Stimulated activated naive CD4-positive, alpha-beta T cell (primary cell): ENCODE measurements around the gene ARPIN.
A peak's percentile ranks its signal among the peaks of the same experiment; 100 is the strongest.
"Not testable (repeated sequence)": the region's sequence is repeated elsewhere in the genome, so short reads cannot be mapped to it uniquely, and the experiment has no call there.

ENCODE experiments used
- DNase-seq, 6 experiments: peaks; one replicate each; lab custom pipeline; 2025; lab: John Stamatoyannopoulos, UW

ARPIN gene

DNA sequence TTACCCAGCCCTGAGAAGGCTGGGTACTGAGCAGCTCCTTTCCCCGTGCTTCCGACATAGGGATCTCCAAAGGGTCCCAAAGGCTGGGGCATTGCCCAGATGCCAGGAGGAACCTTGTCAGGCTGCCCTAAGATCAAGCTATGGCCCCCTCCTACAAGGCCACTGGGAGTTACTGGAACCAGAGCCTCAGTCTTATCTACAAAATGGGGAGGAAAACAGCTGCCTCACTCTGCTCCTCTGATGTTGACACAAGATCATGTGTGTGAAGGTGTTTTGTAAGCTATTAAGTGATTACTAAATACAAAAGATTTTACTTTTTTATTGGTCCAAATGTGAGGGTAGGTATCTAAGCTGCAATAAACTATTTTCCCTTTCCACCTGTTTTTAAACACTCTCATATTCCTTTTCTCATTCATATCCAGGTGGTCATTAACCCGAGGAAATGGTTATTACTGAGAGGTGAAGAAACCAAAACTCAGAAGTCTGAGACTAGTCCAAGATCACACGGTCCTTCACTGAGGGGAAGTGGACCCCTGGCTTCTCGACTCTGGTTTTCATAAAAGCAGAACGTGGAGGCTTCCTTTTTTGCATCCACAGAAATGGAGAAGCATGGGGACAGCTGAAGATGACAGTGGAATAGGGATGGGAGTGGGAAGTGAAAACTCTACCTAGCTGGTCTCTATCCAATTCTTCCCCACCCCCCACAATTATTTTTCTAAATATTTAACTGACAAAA lies 1.7 kb downstream of the ARPIN start:
- no peak for DNase-seq

- DNase-seq, result no peak
These were observed 3.1 kb downstream of the ARPIN start for GRCh38 chr15:89909611-89910010.

GRCh38 chr15:89908226-89908625 lies 4.5 kb downstream of the ARPIN start:
- no peak for DNase-seq

- DNase-seq, result no peak
These were observed 5.5 kb downstream of the ARPIN start for GRCh38 chr15:89907289-89907688.

DNA sequence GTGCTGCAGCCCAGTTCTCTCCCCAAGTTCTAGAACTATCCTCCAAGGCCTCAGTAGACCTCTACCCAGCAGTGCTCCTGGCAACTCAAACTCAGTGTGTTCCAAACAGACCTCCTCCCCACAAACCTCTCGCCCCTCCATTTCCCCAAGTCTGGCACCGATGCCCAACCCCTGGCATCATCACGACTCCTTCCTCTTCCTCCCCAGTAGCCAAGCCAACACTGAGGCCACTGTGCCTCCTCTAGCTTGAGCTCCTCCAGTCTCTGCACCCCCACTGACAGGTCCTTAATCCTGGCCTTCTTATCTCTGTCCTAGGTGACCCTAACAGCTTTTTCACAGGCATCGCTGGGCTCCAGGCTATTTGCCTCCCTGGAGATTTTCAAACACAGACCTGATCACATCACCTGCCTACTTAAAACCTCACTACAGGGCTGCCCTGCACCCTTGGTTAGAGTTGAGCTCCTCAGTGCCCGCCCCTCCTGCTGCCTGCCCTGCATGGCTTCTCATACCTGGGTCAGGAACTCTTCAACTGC lies 6.8 kb downstream of the ARPIN start:
- DNase-seq, result no peak

DNA sequence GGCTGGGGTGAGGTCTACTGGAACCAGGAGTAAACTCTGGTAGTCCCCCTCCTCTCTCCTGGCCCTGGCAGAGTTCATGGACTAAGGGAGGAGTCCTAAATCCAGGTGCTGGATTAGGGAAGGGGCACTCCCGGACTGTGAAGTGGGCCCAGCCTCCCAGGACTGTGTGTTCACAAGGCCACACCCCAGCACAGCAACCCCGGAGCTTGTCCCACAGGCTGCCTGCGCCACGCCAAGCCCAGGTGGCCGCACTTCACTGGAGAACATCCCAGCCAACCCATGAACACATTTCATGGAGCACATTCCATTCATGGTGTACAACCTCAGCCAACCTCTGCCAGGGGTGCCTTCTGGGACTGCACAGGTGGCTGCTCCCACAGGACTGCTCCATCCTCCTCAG lies 8.2 kb downstream of the ARPIN start:
- DNase-seq, result no peak

GRCh38 chr15:89903858-89904130 lies 9.0 kb downstream of the ARPIN start:
- no peak for DNase-seq

DNA sequence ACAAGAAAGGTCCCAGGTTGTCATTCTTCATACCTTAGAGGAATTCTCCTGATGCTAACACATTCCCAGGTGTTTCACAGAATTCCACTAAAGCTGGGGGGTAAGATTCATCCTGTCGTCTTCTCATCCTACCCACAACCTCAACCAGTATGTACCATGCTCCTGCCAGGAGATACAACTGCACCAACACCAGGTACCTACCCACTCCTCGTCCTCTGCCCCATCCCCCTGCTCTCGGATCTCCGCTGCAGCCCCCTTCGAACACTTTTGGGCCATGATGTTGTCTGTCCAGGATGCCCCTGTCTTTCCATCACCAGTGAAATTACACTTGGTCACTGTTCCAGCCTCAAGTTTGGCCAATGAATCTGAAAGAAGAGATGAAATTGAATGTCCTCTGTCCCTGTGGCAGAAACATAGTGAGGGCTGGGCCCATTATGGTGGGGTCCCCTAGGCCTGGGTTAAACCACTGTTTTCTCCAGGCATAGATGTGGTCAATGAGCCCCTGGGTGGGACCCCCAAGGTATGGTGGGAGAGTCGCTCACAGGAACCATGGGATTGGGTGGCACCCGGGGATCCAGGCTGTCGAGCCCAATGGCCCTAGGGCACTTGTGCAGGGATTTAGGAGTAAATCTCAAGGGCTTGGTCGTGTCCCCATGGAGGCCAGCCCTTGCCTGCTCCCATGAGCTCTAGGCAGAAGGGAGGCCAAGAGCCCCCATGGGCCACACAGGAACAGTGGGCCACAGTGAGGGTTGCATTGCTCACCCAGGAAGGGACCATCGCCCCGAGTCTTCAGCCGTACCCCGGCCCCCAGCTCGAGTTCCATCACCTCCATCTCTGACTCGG lies 9.5 kb downstream of the ARPIN start:
- no peak for DNase-seq

- DNase-seq, result no peak
These were observed 11.9 kb downstream of the ARPIN start for GRCh38 chr15:89900849-89901248.

- DNase-seq, result no peak
These were observed 12.7 kb downstream of the ARPIN start for GRCh38 chr15:89899951-89900567.

- DNase-seq, result no peak
These were observed 13.3 kb downstream of the ARPIN start for GRCh38 chr15:89899295-89899945.

GRCh38 chr15:89898614-89899294 lies 14.0 kb downstream of the ARPIN start:
- peak in 5 of 6 experiments; percentile 20 to 52 (median 24) for DNase-seq

GRCh38 chr15:89898146-89898545 lies 14.6 kb downstream of the ARPIN start:
- DNase-seq, result no peak

DNA sequence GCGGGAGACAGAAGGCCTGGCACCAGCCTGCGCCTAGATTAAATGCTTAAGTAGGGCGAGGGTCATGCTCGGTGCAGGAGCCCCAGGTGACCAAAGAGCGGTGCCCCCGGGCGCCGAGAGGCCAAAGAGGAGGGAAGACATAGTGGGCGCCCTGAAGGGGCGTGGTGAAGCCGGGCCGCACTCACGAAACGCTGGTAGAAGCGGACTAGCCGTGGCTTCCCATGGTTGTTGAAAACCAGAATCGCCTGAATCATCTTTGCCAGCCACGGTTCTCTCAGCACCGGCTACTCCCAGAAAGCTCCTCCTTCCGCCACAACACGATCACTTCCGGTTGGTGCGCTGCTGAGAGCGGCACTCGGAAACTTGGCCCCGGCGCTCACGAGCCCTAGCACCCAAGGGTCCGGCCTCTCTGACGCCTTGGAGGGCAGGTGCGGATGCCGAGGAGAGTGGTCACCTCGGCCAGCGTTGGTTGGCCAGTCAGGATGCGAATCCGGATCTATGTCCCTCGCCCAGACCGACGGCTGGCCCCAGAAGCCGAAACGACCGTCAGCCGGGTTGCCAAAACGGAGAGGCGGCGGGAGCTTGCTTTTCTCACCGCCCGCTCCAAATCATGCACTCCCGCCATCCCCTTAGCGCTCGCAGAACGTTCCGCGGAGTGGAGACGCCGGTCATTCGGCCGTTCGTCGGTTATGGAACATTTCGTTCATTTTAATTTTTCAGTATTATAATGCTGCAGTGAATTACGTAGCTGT lies 18.9 kb downstream of the ARPIN start, which contains the start of gene AP3S2:
Gene AP3S2, minus strand, starts transcription at position 299 of the 752 bp plus-strand sequence. Its CDS starts 45 bp downstream, at position 254.
- DNase-seq, result peak; percentile 70 to 88 (median 78)

GRCh38 chr15:89893027-89893426 lies 19.7 kb downstream of the ARPIN start:
- no peak for DNase-seq

DNA sequence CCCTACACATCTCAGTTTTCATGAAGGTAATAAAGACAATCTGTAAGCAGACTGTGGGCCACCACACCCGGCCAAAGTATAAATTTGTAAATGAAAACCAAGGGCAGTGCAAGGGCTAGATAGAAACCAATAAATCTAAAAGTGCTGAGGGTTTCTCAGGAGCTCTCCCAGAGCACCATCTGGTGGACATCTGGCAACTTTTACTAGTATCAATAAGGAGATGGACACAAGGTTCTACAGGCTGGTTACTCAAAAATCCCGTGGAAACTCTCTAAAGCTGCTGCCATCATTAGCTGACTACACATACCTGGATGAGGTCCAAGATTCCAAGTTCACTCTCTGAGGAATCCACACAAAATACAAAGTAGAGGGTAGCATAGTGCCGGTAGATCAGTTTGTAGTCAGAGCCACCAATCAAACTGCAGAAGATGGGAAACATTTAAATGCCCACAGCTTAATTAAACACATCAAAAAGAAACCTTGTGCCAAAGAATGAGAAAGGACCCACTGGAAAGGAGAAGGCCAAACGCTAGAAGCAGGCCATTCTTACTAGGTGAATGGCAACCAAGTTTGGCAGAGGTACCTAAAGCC lies 24.4 kb downstream of the ARPIN start:
- no peak for DNase-seq

- DNase-seq, result no peak
These were observed 27.1 kb downstream of the ARPIN start for GRCh38 chr15:89885611-89886010.

DNA sequence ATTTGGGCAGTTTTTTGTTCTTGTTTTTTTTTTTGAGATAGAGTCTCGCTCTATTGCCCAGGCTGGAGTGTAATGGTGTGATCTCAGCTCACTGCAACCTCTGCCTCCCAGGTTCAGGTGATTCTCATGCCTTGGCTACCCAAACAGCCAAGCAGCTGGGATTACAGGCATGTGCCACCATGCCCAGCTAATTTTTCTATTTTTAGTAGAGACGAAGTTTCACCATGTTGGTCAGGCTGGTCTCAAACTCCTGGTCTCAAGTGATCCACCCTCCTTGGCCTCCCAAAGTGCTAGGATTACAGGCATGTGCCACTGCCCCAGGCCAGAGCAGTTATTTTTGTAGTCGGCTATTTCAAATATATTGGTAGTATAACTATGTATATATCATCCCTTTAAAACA lies 27.6 kb downstream of the ARPIN start:
- DNase-seq, result not testable (repeated sequence)

DNA sequence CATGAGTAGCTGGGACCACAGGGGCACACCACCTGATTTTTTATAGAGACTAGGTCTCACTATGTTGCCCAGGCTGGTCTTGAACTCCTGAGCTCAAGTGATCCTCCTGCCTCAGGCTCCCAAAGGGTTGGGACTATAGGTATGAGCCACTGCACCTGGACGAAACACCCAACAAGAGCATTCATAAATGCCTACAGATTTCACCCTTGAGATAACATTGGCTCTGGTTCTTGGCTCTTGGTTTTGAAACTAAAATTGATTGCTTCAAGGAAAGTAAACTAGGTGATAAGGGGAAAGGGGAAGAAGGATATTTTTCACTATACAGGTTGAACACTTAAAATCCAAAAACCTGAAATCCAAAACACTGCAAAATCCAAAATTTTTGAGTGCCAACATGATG lies 29.2 kb downstream of the ARPIN start:
- DNase-seq, result no peak

GRCh38 chr15:89880727-89881126 lies 32.0 kb downstream of the ARPIN start:
- DNase-seq, result no peak
